D721Med (cell line): Measurements from ENCODE around the gene TTC27.

ENCODE experiments used
- DNase-seq: peaks from one replicate; pipeline ENCODE4 v3.0.0; 2011; ENCODE audit warnings: low spot score; ENCODE audit not compliant: insufficient read length
- FAIRE-seq: peaks from 2 replicates; lab custom pipeline; 2011; peaks lifted over from hg19 to GRCh38; lab: Jason Lieb, UNC
- CTCF ChIP-seq: IDR thresholded peaks from 2 replicates; pipeline ENCODE4 v1.5.1; 2012; ENCODE audit warnings: mild to moderate bottlenecking, control low read depth; ENCODE audit not compliant: insufficient read depth; ENCODE audit errors: missing control alignments

TTC27 gene

GRCh38 chr2:32811696-32812095, 183.8 kb downstream of the TTC27 start:
- FAIRE-seq = no peak
- TF ChIP-seq CTCF = no peak
- DNase-seq = no peak

GRCh38 chr2:32812316-32812715, 184.5 kb downstream of the TTC27 start:
- no peak for DNase-seq
- FAIRE-seq = no peak
- TF ChIP-seq CTCF = no peak

- DNase-seq (no peak), FAIRE-seq (no peak)
- TF ChIP-seq CTCF = no peak
Observed at GRCh38 chr2:32820088-32820487, 192.2 kb downstream of the TTC27 start.

GRCh38 chr2:32820701-32821100, 192.9 kb downstream of the TTC27 start:
- DNase-seq (no peak), FAIRE-seq (no peak)
- TF ChIP-seq CTCF = no peak

GRCh38 chr2:32824070-32824809, 196.4 kb downstream of the TTC27 start:
- no peak for TF ChIP-seq CTCF
- no peak for FAIRE-seq
- no peak for DNase-seq

GRCh38 chr2:32825291-32825712, 197.5 kb downstream of the TTC27 start:
- no peak for FAIRE-seq
- no peak for TF ChIP-seq CTCF
- no peak for DNase-seq

GRCh38 chr2:32830196-32830595, 202.3 kb downstream of the TTC27 start:
- no peak for TF ChIP-seq CTCF
- DNase-seq = no peak
- FAIRE-seq = no peak
